GM19240 (cell line): ENCODE data around the gene CD40LG.

Source experiments
- DNase-seq: peaks from one replicate; pipeline ENCODE4 v3.0.0; 2011; ENCODE audit warnings: low spot score; ENCODE audit not compliant: insufficient read length

Gene CD40LG

GRCh38 chrX:136694431-136695087 lies 46.6 kb downstream of the CD40LG start:
- peak; percentile 29 for DNase-seq

- DNase-seq: no peak
These were observed 49.2 kb downstream of the CD40LG start for GRCh38 chrX:136697156-136697555.

- DNase-seq: no peak
These were observed 60.4 kb downstream of the CD40LG start for GRCh38 chrX:136708348-136708747.
